ENCODE data around the gene HCN2.

HCN2 gene

GRCh38 chr19:629961-630714 lies 40.5 kb downstream of the HCN2 start:
- TF ChIP-seq CTCF (conservative IDR thresholded peaks at IDR 0.05) = no peak
- H3K27ac ChIP-seq = no peak overlapping the region

- TF ChIP-seq CTCF (conservative IDR thresholded peaks at IDR 0.05) = no peak
- H3K27ac ChIP-seq = peak overlapping the region; percentile 76
Observed at GRCh38 chr19:632579-633067, 42.9 kb downstream of the HCN2 start.

GRCh38 chr19:633068-633785 lies 43.5 kb downstream of the HCN2 start, which contains the start of gene POLRMT:
Gene POLRMT, minus strand, starts transcription at chr19:633537. Its CDS starts 25 bp downstream, at chr19:633512.
- no peak for TF ChIP-seq CTCF (conservative IDR thresholded peaks at IDR 0.05)
- peak within 1 kb of the TSS; percentile 76 for H3K27ac ChIP-seq

GRCh38 chr19:633786-634639 lies 44.3 kb downstream of the HCN2 start:
- peak overlapping the region; percentile 76 for H3K27ac ChIP-seq
- no peak for TF ChIP-seq CTCF (conservative IDR thresholded peaks at IDR 0.05)

GRCh38 chr19:634975-635652 lies 45.4 kb downstream of the HCN2 start:
- no peak for TF ChIP-seq CTCF (conservative IDR thresholded peaks at IDR 0.05)

GRCh38 chr19:638906-639252 lies 49.2 kb downstream of the HCN2 start:
- no peak overlapping the region for H3K27ac ChIP-seq
- no peak for TF ChIP-seq CTCF (conservative IDR thresholded peaks at IDR 0.05)

More at GRCh38 chr19:634975-635652, 45.4 kb downstream of the HCN2 start:
- no peak overlapping the region for H3K27ac ChIP-seq
